ENCODE measurements around the gene TEX44. TPM values are rescaled to one million over a fixed set of nuclear protein-coding genes. Genes with fewer than 3 reads are reported as not detected.
"Not testable (repeated sequence)": the region's sequence is repeated elsewhere in the genome, so short reads cannot be mapped to it uniquely, and the experiment has no call there.

TEX44 gene
- total and polyA plus RNA-seq, 2 of the 13 experiments (the other 11 are each of a cell fraction or from before 2014, with no cell fraction given), result not detected

DNA sequence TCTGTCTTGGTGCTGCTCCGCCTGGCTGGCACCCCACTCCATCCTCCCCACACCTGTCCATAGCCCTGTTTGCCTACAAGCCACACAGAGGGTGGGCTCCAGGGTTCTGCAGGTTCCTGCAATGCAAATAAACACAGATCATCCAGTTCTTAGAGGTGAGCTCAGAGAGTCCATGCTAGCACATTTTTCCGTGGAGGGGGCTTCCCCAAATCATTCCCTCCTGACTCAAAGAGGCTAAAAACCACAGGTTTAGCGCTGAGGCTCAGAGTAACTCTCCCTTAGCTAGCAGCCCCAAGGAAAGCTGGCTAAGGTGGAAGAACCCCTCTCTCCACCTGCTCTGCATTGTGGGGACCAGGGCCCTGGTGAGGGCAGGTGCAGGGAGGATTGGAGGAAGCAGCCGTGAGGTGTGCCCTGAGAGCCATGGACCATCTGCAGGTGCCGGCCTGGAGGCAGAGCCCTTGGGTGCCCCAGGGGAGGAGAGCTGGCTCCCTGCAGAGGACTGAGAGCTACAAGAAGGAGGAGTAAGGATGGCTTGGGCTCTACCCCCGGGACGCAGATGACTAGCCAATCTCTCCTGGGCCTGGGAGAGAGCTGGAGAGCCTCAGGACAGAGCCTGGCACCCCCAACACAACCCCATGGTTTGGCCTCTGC, 23.8 kb upstream of the TEX44 start (continued):
- TF ChIP-seq GTF3A (CRISPR knock-in tag; conservative IDR thresholded peaks at IDR 0.05), result no peak
- no peak for TF ChIP-seq NFYB (CRISPR knock-in tag; IDR thresholded peaks at IDR 0.05)
- no peak for TF ChIP-seq POGZ (CRISPR knock-in tag; IDR thresholded peaks at IDR 0.05)
- no peak for TF ChIP-seq HHEX (CRISPR knock-in tag; IDR thresholded peaks at IDR 0.05)
- TF ChIP-seq ZNF629 (CRISPR knock-in tag; conservative IDR thresholded peaks at IDR 0.05), result no peak
- TF ChIP-seq THAP8 (CRISPR knock-in tag; IDR thresholded peaks at IDR 0.05; ENCODE audit: borderline replicate concordance), result no peak

- H2AFZ ChIP-seq (ENCODE audit: low read length); H3K4me2 ChIP-seq (ENCODE audit: low read depth, low read length); DNase-seq (ENCODE audit: low spot score); POLR2A ChIA-PET; CTCF ChIA-PET (ENCODE audit: low intra/inter-chr PET ratio, low total read pairs); H3K4me1 ChIP-seq (ENCODE audit: insufficient read depth, low read length); H3K27ac ChIP-seq (ENCODE audit: extremely low read length, insufficient read depth, low read length); H4K20me1 ChIP-seq (ENCODE audit: insufficient read depth, low read length); ATAC-seq; H3K79me2 ChIP-seq (ENCODE audit: insufficient read depth, low read length); intact Hi-C loops (cut with micrococcal nuclease; ENCODE audit: unreplicated experiment); H3K36me3 ChIP-seq (replicated peaks in 1 of 2; ENCODE audit: control insufficient read depth in 1 of 2, insufficient read depth in 2 of 2, low read length in 2 of 2); H3K9ac ChIP-seq (ENCODE audit: insufficient read depth, low read depth, low read length); H3K9me3 ChIP-seq (ENCODE audit: low read length); BruUV-seq (replicated peaks); H3K4me3 ChIP-seq (replicated peaks in 1 of 3; ENCODE audit: insufficient read depth in 1 of 3, low read depth in 2 of 3, low read length in 3 of 3); FAIRE-seq; in situ Hi-C loops (cut with HindIII; ENCODE audit: extremely low pct_ligation_motif_present, low pct_unique_long_range_greater_than_20kb): not testable (repeated sequence)
- peaks cover 2 to 30% of the 10 kb centered on the region in 2 experiments; a peak in 4 of 5 replicates for H3K27me3 ChIP-seq (ENCODE audit: control insufficient read depth in 1 of 2, insufficient read depth in 2 of 2, low read length in 2 of 2)
- WGBS (ENCODE audit: low lambda C conversion rate), result 22% methylated on average over 5 of the region's 5 CpGs
Measured at GRCh38 chr2:231570915-231571314, 21.7 kb upstream of the TEX44 start.
